Measurements from ENCODE around the gene FKBP10. TPM values are rescaled to one million over a fixed set of nuclear protein-coding genes. Genes with fewer than 3 reads are reported as not detected.
A peak's percentile ranks its signal among the peaks of the same experiment; 100 is the strongest.

FKBP10 gene
- total and polyA plus RNA-seq, 9 of the 15 experiments (the other 6 are each of a cell fraction or from before 2014, with no cell fraction given), result 0.03 to 3.0 (median 1.4) TPM; not detected in 1

DNA sequence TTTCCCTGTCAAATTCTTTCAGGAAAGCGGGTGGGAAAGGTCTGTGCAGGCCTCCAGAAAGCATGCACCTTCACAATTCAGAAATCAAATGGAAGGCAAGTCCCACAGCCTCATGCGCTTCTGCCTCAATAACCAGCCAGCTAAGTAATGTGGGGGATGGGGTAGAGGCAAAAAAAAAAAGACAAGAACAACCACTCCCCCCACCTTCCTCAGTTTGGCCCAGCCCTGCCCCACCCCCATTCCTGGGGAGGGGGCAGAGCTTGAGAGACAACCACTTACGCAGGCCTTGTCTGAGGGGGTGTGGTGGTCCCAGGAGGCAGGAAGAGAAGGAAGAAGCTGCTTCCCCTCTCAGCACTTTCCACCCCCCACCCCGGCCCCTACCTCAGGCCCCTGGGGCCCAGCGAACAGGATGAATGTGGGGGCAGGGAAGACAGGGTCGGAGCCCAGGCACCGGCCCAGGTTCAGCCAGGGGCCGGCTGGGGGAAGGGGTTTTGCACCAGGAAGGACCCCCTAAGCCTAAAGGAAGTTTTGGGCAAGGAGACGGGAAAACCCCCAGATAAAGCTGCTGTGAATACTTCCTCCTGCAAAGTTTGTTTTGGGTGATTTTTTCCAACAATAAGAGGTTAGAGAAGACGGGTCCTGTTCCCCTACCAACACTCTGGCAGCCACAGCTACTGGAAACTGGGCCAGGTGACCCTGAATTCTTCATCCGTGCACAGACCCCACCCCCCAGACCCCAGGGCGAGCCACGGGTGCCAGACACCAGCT, 27.5 kb upstream of the FKBP10 start (continued):
- TF ChIP-seq ETV6 (IDR thresholded peaks at IDR 0.05; ENCODE audit: borderline replicate concordance in 1 of 2, low read depth in 2 of 2, low read length in 1 of 2), result no peak
- TF ChIP-seq ETV6 (CRISPR knock-in tag; IDR thresholded peaks at IDR 0.05; ENCODE audit: borderline replicate concordance), result no peak
- TF ChIP-seq, protein P1, sequence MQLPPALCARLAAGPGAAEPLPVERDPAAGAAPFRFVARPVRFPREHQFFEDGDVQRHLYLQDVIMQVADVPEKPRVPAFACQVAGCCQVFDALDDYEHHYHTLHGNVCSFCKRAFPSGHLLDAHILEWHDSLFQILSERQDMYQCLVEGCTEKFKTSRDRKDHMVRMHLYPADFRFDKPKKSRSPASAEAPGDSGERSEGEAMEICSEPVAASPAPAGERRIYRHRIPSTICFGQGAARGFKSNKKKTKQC (CRISPR knock-in tag; IDR thresholded peaks at IDR 0.05), result no peak
- TF ChIP-seq MTF1 (CRISPR knock-in tag; IDR thresholded peaks at IDR 0.05; ENCODE audit: borderline replicate concordance), result no peak
- peak in 1 of 2 experiments; percentile 71; a peak in 2 of 4 replicates for TF ChIP-seq TRIM24 (IDR thresholded peaks at IDR 0.05)
- 0 out of 2 replicates have a peak, but pooled peaks have one; percentile 5 for TF ChIP-seq SMC3 (conservative IDR thresholded peaks at IDR 0.05; ENCODE audit: insufficient read depth, low read depth, low read length)
- TF ChIP-seq ZNF143 (CRISPR knock-in tag; IDR thresholded peaks at IDR 0.05), result no peak
- TF ChIP-seq ETS2 (tag; IDR thresholded peaks at IDR 0.05; ENCODE audit: borderline replicate concordance, poor library complexity, severe bottlenecking), result no peak
- TF ChIP-seq MYC (IDR thresholded peaks at IDR 0.05; ENCODE audit: low read depth, low read length), result no peak; the same call in 1 of the 2 replicates
- no peak for TF ChIP-seq MYC (CRISPR knock-in tag; IDR thresholded peaks at IDR 0.05; ENCODE audit: borderline replicate concordance, low read depth)
- no peak for TF ChIP-seq KLF13 (tag; IDR thresholded peaks at IDR 0.05; ENCODE audit: borderline replicate concordance, low read depth)
- peak; percentile 66 for TF ChIP-seq ATF7 (IDR thresholded peaks at IDR 0.05)
- no peak for TF ChIP-seq NR0B1 (IDR thresholded peaks at IDR 0.05; ENCODE audit: partially characterized antibody)
- no peak for TF ChIP-seq ZFPM2 (CRISPR knock-in tag; IDR thresholded peaks at IDR 0.05)
- TF ChIP-seq, protein P2, sequence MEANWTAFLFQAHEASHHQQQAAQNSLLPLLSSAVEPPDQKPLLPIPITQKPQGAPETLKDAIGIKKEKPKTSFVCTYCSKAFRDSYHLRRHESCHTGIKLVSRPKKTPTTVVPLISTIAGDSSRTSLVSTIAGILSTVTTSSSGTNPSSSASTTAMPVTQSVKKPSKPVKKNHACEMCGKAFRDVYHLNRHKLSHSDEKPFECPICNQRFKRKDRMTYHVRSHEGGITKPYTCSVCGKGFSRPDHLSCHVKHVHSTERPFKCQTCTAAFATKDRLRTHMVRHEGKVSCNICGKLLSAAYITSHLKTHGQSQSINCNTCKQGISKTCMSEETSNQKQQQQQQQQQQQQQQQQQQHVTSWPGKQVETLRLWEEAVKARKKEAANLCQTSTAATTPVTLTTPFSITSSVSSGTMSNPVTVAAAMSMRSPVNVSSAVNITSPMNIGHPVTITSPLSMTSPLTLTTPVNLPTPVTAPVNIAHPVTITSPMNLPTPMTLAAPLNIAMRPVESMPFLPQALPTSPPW (CRISPR knock-in tag; IDR thresholded peaks at IDR 0.05), result peak; percentile 71
- TF ChIP-seq ZNF140 (CRISPR knock-in tag; IDR thresholded peaks at IDR 0.05), result no peak
- TF ChIP-seq NKRF (IDR thresholded peaks at IDR 0.05; ENCODE audit: borderline replicate concordance), result 0 out of 2 replicates have a peak, but pooled peaks have one; percentile 29

Data from K562 (cell line).